Endothelial cell of umbilical vein (primary cell): ENCODE results near the gene MOCOS. TPM values are rescaled to one million over a fixed set of nuclear protein-coding genes. Genes with fewer than 3 reads are reported as not detected.

Experiments used
- BruUV-seq: library from RNA; stranded (reverse); fragments of 400-500 nt; replicated peaks from 2 replicates; lab custom pipeline; 2021; lab: Mats Ljungman, UMichigan
- CTCF ChIA-PET: fragments of 300-600, 350-600 bp; sonication (Branson Sonifier 250); formaldehyde crosslinking; loops from one replicate; lab custom pipeline; 2021; ENCODE audit warnings: antibody characterized with exemption, inconsistent platforms; lab: Charles Lee
- POLR2A ChIA-PET: fragments of 300-600, 350-600 bp; sonication (Branson Sonifier 250); formaldehyde crosslinking; loops from one replicate; lab custom pipeline; 2021; ENCODE audit warnings: antibody characterized with exemption, inconsistent platforms; lab: Charles Lee
- DNase-seq: peaks from one replicate; pipeline ENCODE4 v3.0.0-alpha.2; 2011; ENCODE audit warnings: low read depth, low spot score
- FAIRE-seq: peaks from 2 replicates; lab custom pipeline; 2011; peaks lifted over from hg19 to GRCh38; lab: Jason Lieb, UNC
- H2AFZ ChIP-seq: 2 replicates; pipeline ENCODE4 v1.6.0; 2012; ENCODE audit warnings: low read depth, low read length, control low read depth, inconsistent platforms
- H3K27ac ChIP-seq: 2 replicates; pipeline ENCODE4 v1.5.1; 2011; ENCODE audit warnings: low read depth, mild to moderate bottlenecking, control low read depth, low read length, moderate library complexity; ENCODE audit not compliant: insufficient read depth
- H3K27me3 ChIP-seq, 2 experiments: 2 replicates each; pipeline versions ENCODE4 v1.6.0 to v1.6.1; 2011; ENCODE audit warnings: low read length in 2 of 2, mixed read lengths in 1 of 2; ENCODE audit not compliant: control insufficient read depth in 2 of 2, insufficient read depth in 2 of 2
- H3K36me3 ChIP-seq, 2 experiments: 2 replicates in 1 of 2; 3 replicates in 1 of 2; pipeline ENCODE4 v1.5.1; 2011; ENCODE audit warnings: low read length in 2 of 2, mild to moderate bottlenecking in 1 of 2, moderate library complexity in 1 of 2; ENCODE audit not compliant: control insufficient read depth in 2 of 2, insufficient read depth in 2 of 2; ENCODE audit errors: extremely low read depth in 1 of 2
- H3K4me1 ChIP-seq: 3 replicates; pipeline ENCODE4 v1.5.1; 2011; ENCODE audit warnings: mild to moderate bottlenecking, low read length; ENCODE audit not compliant: control insufficient read depth, insufficient read depth; ENCODE audit errors: extremely low read depth
- H3K4me2 ChIP-seq: 2 replicates; pipeline ENCODE4 v1.6.1; 2011; ENCODE audit warnings: low read length, control low read depth, mixed read lengths; ENCODE audit not compliant: insufficient read depth
- H3K4me3 ChIP-seq, 3 experiments: fragments of 200-600 bp in 1 of 3; sonication (generic), shearing (Covaris generic) in 1 of 3; replicated peaks in 1 of 3; 2 replicates each; pipeline ENCODE4 v1.5.1; 2011 to 2016; ENCODE audit warnings: control low read depth in 3 of 3, low read length in 3 of 3, mild to moderate bottlenecking in 2 of 3, inconsistent platforms in 1 of 3, low read depth in 1 of 3, moderate library complexity in 1 of 3; ENCODE audit not compliant: insufficient read depth in 1 of 3
- H3K79me2 ChIP-seq: 2 replicates; pipeline ENCODE4 v1.6.0; 2012; ENCODE audit warnings: low read length, inconsistent platforms; ENCODE audit not compliant: control insufficient read depth, insufficient read depth
- H3K9ac ChIP-seq: replicated peaks from 2 replicates; pipeline ENCODE3; 2011; ENCODE audit warnings: low read length, control low read depth; ENCODE audit not compliant: insufficient read depth; ENCODE audit errors: extremely low read depth
- H3K9me1 ChIP-seq: replicated peaks from 3 replicates; pipeline ENCODE4 v1.6.0; 2011; ENCODE audit warnings: mild to moderate bottlenecking, low read length; ENCODE audit not compliant: control insufficient read depth, insufficient read depth; ENCODE audit errors: extremely low read depth
- H3K9me3 ChIP-seq: replicated peaks from 2 replicates; pipeline ENCODE4 v1.5.1; 2012; ENCODE audit warnings: low read length, inconsistent platforms; ENCODE audit not compliant: control insufficient read depth, insufficient read depth
- H4K20me1 ChIP-seq: replicated peaks from 2 replicates; pipeline ENCODE3; 2011; ENCODE audit warnings: mild to moderate bottlenecking, low read length; ENCODE audit not compliant: control insufficient read depth, insufficient read depth; ENCODE audit errors: extremely low read depth
- CTCF ChIP-seq, 2 donors: IDR thresholded peaks; 1 replicate in 1 of 2; 2 replicates in 1 of 2; pipeline ENCODE4 v1.5.1; 2011; ENCODE audit warnings: low read length in 2 of 2, mild to moderate bottlenecking in 2 of 2, moderate library complexity in 2 of 2, control low read depth in 1 of 2, inconsistent platforms in 1 of 2, low read depth in 1 of 2; ENCODE audit not compliant: insufficient read depth in 1 of 2; ENCODE audit errors: extremely low read depth in 1 of 2
- EZH2 ChIP-seq: IDR thresholded peaks from 2 replicates; pipeline ENCODE4 v1.6.1; 2012; ENCODE audit warnings: borderline replicate concordance, low read depth, mild to moderate bottlenecking, moderate library complexity, low read length, inconsistent platforms; ENCODE audit not compliant: severe bottlenecking
- FOS ChIP-seq: IDR thresholded peaks from 2 replicates; pipeline ENCODE4 v1.6.1; 2011; ENCODE audit warnings: mild to moderate bottlenecking, low read length, moderate library complexity, borderline replicate concordance; ENCODE audit not compliant: insufficient read depth
- GATA2 ChIP-seq: IDR thresholded peaks from 2 replicates; pipeline ENCODE4 v1.7.0; 2011; ENCODE audit warnings: low read depth, mild to moderate bottlenecking, moderate library complexity, mixed read lengths, low read length; ENCODE audit not compliant: insufficient read length, insufficient read depth
- JUN ChIP-seq: IDR thresholded peaks from 2 replicates; pipeline ENCODE4 v1.6.1; 2011; ENCODE audit warnings: borderline replicate concordance, low read depth; ENCODE audit not compliant: insufficient read length, insufficient read depth
- MAX ChIP-seq: IDR thresholded peaks from 2 replicates; pipeline ENCODE4 v1.6.1; 2011; ENCODE audit not compliant: insufficient read depth, insufficient read length
- MYC ChIP-seq: IDR thresholded peaks from one replicate; pipeline ENCODE4 v1.6.1; 2011; ENCODE audit warnings: mild to moderate bottlenecking, low read depth, low read length
- POLR2A ChIP-seq: IDR thresholded peaks from 2 replicates; pipeline ENCODE4 v1.6.1; 2012; ENCODE audit warnings: low read depth, mild to moderate bottlenecking, control low read depth, low read length
- POLR2AphosphoS5 ChIP-seq: IDR thresholded peaks from 2 replicates; pipeline ENCODE4 v1.6.1; 2012; ENCODE audit warnings: low read depth, mild to moderate bottlenecking, control low read depth, low read length, moderate library complexity; ENCODE audit not compliant: insufficient read depth
- dilution Hi-C: fragments of 300-500 bp; cut with MboI; formaldehyde crosslinking; loops from one replicate; pipeline ENCODE4 v1.15.0; 2019; ENCODE audit warnings: low sequenced_read_pairs; ENCODE audit not compliant: extremely low pct_ligation_motif_present
- intact Hi-C: fragments of 100-400 bp; cut with micrococcal nuclease; formaldehyde crosslinking; loops from one replicate; pipeline ENCODE4 v1.10.0; 2022
- polyA plus RNA-seq, 4 experiments: library from polyadenylated mRNA; depleted of rRNA in 3 of 4; stranded (reverse) in 3 of 4; unstranded in 1 of 4; fragments of >200 nt; gene quantifications; 2 replicates each; pipeline versions ENCODE4 v1.2.1 to v1.2.3, GENCODE V29; 2011 to 2012; ENCODE audit warnings: missing spikeins in 1 of 4
- total RNA-seq: library from RNA; stranded (reverse); gene quantifications from 2 replicates; pipeline ENCODE4 v1.2.3, GENCODE V29; 2021

Gene MOCOS
- total and polyA plus RNA-seq, 2 donors (not counting 3 experiments of a cell fraction or from before 2014, with no cell fraction given): 0.18 to 0.88 TPM

GRCh38 chr18:36211612-36212065 is 24.3 kb downstream of the MOCOS start:
- DNase-seq (no peak), FAIRE-seq (no peak)
- Histone ChIP-seq H3K27me3 (no peaks in the 10 kb centered on the region), H4K20me1 (no peaks in the 10 kb centered on the region), H3K79me2 (no peaks in the 10 kb centered on the region), H2AFZ (no peak overlapping the region), H3K9me3 (no peaks in the 10 kb centered on the region), H3K4me3 (no peak overlapping the region), H3K9ac (no peak overlapping the region), H3K27ac (no peak overlapping the region), H3K4me2 (no peak overlapping the region), H3K36me3 (no peaks in the 10 kb centered on the region), H3K9me1 (no peaks in the 10 kb centered on the region), H3K4me1 (no peaks in the 10 kb centered on the region)
- TF ChIP-seq POLR2A: no peak
- dilution Hi-C loops: no loop called here
- BruUV-seq: no TSS peak
- intact Hi-C loops: no loop called here
- CTCF ChIA-PET: no interaction called here
- POLR2A ChIA-PET: no interaction called here

GRCh38 chr18:36212301-36213171 is 25.2 kb downstream of the MOCOS start:
- no peaks in the 10 kb centered on the region for H4K20me1 ChIP-seq
- H3K9ac ChIP-seq: no peak overlapping the region
- dilution Hi-C loops (no loop called here), intact Hi-C loops (no loop called here)
- TF ChIP-seq POLR2AphosphoS5 (no peak), GATA2 (no peak), MAX (no peak), POLR2A (no peak), CTCF (IDR thresholded peaks at IDR 0.05; ENCODE audit: extremely low read depth in 1 of 2, insufficient read depth in 1 of 2, low read depth in 1 of 2, low read length in 2 of 2) (no peak), JUN (no peak), FOS (no peak), MYC (no peak), EZH2 (no peak)
- POLR2A ChIA-PET: no interaction called here
- H2AFZ ChIP-seq: no peak overlapping the region
- no TSS peak for BruUV-seq
- H3K36me3 ChIP-seq: no peaks in the 10 kb centered on the region
- CTCF ChIA-PET: no interaction called here
- no peaks in the 10 kb centered on the region for H3K9me1 ChIP-seq
- no peaks in the 10 kb centered on the region for H3K27me3 ChIP-seq
- no peak for DNase-seq
- no peaks in the 10 kb centered on the region for H3K79me2 ChIP-seq
- no peaks in the 10 kb centered on the region for H3K4me1 ChIP-seq
- no peak overlapping the region for H3K27ac ChIP-seq
- no peaks in the 10 kb centered on the region for H3K9me3 ChIP-seq
- H3K4me2 ChIP-seq: no peak overlapping the region
- no peak overlapping the region for H3K4me3 ChIP-seq
- FAIRE-seq: no peak
